Lower leg skin (tissue), 3 donors: ENCODE measurements around the gene REEP1.

Source experiments
- CTCF ChIP-seq, 3 donors: fragments of 450-650 bp; IDR thresholded peaks; one replicate each; pipeline ENCODE4 v1.5.1; 2016; ENCODE audit warnings: antibody characterized with exemption in 3 of 3, mild to moderate bottlenecking in 3 of 3, moderate library complexity in 2 of 3
- POLR2A ChIP-seq, 2 donors: fragments of 450-650 bp; IDR thresholded peaks; one replicate each; pipeline ENCODE4 v1.6.1; 2016 to 2017; ENCODE audit warnings: antibody characterized with exemption in 2 of 2, mild to moderate bottlenecking in 1 of 2, moderate library complexity in 1 of 2

- TF ChIP-seq CTCF (IDR thresholded peaks at IDR 0.05) = no peak
- TF ChIP-seq POLR2A (IDR thresholded peaks at IDR 0.05) = no peak
Measured at GRCh38 chr2:86341470-86341869, 4.0 kb upstream of the REEP1 start.
